Kidney glomerular epithelial cell (primary cell): Measurements from ENCODE around the gene SHROOM2.

Source experiments
- DNase-seq: peaks from one replicate; lab custom pipeline; 2025; lab: John Stamatoyannopoulos, UW

Gene SHROOM2

DNA sequence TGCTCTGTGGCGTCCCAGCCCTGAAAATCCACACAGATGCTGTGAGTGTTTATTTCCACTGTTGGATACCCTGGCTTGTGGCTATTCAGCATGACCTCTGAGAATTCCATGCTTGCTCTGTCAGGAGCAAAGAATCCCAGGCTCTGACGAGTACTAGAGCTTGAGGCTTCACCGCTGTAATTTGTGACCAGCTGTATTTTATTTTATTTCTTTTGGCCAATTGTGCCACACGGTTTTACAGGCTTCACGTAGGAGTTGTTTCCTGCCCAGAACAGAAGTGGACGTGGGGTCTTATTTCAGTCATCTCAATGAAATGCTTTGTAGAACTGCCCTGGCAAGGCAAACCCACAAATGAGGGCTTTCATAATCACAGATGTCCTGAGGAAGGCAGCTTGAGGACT, 111.5 kb downstream of the SHROOM2 start:
- DNase-seq = peak; percentile 33

DNA sequence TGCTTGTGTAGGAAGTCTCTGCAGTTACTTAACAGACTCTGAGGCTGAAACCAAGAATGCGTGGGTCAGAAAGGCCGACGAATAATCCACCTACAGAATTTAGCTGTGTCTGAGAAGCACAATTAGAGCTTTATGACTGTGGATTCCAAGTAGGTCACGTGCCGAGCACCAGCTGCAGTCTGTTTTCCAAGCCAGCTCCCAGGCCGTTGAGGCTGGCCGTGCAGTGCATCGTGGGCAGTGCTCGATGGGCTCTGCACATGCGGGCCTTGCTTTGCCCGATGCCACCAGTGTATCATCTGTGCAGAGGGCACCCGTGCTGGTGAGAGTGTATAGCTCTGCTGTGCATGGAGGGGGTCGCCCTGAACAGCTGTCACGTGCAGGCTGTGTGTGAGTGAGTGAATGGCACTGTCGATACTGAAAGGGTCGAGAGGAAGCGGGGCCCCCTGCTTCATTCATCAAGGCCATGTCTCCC, 113.4 kb downstream of the SHROOM2 start:
- DNase-seq = no peak

DNA sequence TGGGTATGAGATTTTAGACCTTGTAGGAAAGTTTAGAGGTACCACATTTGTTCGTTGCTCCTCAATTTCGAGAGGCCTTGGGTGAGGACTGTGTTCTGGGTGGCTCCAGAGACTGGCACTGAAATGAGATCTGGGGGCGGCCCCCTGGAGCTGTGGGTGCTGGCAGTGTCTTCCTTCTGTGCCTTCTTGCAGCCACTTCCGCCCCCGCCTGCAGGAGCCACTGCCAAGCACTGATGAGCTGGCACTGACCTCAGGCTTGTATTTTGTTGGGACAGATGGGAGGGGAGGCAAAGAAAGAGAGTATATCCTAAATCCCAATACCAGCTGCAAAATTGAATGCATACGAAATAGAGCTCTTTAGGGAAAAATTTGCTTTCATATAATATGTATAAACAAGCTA, 116.4 kb downstream of the SHROOM2 start:
- DNase-seq = no peak

DNA sequence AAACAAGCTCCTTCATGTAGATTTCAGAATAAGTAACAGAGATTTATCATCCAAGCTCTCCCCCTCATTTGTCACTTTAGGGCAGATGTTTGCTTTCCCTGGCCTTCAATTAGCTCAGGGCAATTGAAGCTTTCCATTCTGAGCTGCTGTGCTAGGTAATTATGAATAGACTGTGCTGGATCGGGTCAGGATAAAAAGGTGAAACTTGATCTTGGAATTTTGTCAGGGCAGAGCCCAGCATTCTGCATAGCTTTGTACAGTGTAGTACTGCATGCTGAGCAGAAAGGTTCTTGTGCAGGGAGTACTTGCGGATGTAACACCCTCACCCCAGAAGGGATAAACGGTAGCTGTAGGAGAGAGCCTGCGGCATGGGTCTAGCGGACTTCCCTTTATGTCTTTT, 116.9 kb downstream of the SHROOM2 start:
- DNase-seq = no peak

DNA sequence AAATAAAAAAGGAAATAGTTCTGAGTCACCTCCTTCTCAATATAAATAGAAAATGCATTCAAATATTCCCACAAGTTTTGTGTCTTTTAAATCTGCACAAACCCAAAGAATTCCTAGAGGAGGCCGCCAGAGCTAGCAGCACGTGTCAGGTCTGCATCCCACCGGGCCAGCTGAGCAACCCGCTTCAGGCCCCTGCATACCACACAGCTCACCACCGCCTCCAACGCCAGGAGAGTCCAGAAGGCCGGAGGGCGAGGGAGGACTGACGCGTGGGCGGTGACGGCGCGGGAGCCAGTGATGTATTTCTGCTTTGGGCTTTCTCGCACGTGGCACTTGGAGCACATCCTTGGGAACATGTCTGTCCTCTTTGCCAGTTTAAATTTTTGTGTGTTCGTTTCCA, 119.1 kb downstream of the SHROOM2 start:
- DNase-seq = no peak

DNA sequence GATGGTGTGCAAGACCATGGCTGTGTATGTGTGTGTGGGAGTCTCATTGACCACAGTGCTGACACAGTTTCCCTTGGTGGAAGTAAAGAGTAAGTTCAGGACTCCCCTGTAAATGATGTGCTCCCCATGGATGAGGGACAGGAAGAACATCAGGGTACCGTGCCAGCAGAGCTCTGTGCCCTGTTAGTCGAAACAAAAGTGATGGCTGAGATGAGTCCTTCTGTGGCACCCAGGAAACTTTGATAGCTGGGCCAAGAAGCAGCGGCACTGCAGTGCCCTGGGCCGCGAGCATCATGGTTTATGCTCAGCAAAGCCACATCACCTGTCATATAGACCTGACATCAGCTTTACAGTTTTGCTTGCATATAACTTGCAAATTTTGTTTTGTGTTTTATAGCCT, 119.5 kb downstream of the SHROOM2 start:
- DNase-seq = no peak

DNA sequence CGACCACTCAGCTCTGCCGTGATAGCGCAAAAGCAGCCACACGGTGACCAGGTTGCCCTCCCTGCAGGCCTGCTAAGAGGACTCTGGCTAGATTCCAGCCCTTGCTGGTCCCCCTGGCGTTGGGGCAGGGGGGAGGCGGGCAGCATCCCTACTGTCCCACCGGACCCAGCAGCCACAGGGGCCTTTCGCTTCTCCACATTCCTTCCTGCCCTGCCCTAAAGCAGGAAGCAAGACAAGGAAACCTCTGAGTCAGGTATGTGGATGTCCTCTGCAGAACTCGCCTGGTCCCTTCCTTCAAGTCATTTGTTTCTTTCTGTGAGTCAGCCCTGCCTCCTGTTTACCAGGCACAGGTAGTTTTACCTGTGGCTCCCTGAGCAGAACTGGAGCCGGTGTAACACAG, 120.7 kb downstream of the SHROOM2 start:
- no peak for DNase-seq

DNA sequence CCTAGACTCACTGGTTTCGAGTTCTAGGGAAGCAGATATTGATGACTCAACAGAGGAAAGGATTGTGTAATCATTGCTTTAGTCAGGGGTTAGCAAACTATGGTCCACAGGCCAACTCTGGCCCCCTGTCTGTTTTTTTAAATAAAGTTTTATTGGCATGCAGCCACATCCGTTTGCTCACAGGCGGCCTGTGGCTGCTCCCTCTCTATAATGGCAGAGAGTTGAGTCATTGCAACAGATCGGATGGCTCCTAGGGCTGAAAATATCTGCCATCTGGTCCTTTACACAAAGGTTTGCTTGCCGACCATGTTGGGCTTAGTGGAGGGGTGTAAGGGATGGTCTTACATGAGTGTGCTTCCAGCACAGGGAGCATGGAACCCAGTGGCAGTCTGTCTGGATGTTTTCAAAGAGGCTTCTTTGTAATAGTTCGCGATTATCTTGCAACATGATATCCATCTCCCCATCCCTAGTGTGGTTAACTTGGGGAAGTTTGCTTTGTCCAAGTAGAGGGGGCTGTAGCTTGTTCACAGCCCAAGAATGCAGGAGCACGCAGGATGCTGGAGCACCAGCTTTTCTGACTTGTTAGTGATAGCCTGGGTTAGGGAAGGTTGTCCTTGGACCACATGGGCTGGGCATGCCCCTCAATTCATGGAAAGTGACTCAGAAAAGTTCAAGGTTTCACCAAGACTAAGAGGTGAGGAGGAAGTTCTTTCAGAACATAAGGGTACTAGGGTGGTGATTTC, 121.6 kb downstream of the SHROOM2 start:
- DNase-seq = no peak

DNA sequence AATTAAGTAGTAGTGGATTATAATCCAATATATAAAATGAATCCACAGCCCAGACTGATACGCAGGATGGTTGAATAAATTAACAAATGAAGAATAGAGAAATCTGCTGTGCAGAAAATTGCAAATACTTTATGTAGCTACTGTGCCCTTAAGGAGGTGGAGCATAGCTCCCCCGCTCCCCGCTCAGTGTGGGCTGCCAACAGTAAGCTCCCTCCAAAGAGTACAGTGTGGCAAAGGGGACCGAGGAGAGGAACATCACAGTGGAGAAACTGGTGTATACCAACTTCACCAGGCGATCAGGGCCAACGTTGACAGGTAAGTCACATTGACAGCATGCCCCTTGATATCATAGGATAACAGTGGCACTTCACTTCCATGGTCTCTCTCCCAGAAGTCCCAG, 123.0 kb downstream of the SHROOM2 start:
- no peak for DNase-seq

DNA sequence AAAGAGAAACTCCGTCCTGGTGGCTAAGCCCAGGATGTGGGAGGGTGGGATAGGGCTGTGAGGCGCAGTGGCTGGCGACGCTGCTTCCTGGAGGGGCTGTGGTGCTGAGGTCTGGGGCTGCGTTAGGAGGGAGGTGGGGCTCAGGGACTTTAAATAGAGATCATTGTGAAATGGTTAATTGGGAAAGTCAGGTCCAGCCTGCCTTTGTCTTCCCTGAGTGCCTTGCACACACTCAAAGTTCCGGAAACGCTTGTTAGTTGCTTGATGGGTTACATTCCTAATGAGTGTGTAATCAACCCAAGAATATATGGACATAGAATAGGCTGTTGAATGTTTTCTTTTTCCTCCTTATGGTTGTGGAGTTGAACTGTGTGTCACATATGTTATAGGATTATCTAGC, 125.3 kb downstream of the SHROOM2 start:
- no peak for DNase-seq

DNA sequence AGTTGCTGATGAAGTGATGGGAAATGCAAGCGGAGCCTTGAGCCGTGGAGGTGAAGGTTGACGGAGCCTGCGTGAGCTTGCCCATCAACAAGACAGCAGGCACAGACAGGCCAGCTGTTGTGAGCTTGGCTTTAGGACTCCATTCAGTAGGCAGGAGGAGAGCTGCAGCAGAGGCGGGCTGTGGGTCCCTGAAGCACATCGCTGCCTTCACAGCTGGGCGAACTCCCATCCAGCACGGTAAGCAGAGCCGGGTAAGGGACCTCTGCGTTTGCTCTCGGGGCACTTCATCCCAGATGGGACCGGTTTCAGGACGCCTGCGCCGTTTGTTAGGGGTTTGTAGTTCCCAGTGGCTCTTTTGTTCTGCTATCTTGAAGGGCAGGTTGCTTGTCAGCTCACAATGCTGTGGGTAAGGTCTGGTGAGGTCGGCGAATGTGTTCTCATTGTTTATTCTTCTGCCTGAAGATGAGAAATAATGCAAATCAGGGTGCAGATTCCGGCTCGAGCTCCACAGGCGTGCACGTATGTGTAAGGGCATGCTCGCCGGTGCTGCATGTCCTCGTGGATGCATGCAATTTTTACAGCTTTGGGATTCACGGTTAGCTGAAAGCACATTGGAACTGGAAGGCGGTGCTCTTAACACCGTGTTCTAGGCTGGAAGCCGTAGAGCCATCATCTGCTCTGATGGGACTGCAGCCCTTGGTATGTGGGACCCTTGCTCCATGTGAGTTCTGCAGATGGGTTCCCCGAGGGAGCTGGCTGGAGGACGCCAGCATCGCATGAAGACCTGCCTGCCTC, 126.3 kb downstream of the SHROOM2 start:
- no peak for DNase-seq

DNA sequence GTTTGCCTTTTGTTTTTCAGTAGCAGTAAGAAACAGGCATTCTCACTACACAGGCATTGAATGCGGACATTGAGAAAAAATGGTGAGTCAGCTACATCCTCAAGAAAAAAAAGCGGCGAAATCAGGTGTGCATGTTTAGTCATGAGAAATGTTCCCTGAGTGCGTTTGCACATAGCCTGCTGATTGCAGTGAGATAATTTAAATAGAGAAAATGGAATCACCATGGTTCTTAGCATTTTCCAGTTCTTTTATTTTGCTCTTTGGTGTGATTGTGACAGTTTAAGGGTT, 126.9 kb downstream of the SHROOM2 start:
- no peak for DNase-seq

DNA sequence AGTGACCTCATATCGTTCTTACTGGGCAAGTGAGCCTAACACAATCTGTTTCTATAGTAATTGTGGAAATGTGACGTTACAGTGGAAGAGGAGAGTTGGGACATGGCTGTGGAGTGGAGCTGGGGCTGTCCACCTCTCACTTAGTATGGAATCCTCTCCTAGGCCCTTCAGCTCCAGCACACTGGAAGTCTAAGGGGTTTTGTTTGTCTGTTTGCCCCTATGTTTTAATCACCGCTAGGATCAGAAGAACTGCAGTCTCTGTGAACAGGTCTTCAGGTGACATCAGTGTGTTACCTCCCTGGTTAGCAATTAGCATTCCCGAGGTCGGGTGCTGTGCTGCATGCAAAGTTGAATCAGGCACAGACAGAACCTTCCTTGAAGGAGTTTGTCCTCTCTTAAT, 131.6 kb downstream of the SHROOM2 start:
- DNase-seq = no peak

DNA sequence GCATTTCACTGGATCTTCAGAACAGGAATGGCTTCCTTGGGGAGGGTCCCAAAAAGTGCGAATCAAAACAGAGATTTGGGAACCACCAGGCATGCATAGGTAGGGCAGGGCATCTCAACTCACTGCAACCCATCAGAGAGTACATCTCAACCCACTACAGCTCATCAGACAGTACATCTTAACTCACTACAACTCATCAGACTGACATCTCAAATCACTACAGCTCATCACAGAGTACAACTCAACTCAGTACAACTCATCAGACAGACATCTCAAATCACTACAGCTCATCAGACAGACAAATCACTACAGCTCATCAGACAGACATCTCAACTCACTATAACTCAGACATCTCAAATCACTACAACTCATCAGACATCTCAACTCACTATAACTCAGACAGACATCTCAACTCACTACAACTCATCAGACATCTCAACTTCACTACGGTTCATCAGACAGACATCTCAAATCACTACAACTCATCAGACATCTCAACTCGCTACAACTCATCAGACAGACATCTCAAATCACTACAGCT, 133.5 kb downstream of the SHROOM2 start:
- DNase-seq = no peak

DNA sequence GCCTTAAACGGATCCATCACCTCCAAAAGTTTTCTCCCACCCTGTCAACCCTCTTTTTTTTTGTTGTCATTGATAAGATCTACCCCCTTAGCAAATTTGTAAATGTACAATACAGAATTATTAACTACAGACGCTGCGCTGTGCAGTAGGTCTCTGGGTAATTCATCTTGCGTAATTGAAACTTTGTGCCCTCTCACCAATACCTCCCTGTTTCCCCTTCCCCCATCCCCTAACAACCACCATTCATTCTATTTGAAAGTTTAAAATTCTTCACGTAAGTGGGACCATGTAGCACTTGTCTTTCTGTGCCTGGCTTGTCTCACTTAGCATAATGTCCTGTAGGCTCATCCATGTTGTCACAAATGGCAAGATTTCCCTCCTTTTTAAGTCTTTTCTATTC, 135.2 kb downstream of the SHROOM2 start:
- no peak for DNase-seq

DNA sequence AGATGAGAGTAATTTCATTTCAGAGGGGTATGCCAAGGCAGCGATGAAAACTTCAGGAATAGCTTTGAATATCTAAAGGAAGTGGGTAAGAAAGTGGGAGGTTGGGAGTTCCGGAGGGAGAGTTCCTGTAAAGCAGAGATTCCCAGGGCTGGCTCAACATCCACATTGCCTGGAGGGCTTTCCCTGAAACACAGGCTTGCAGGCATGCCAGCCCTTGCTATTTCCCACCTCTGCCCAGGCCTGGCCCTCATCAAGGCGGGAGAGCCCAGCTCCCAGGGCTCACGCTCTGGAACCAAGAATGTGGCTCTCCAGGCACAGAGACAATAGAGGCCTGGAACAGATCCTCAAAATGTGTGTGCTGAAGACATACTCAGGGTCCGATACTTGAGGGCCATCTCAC, 137.1 kb downstream of the SHROOM2 start:
- no peak for DNase-seq

DNA sequence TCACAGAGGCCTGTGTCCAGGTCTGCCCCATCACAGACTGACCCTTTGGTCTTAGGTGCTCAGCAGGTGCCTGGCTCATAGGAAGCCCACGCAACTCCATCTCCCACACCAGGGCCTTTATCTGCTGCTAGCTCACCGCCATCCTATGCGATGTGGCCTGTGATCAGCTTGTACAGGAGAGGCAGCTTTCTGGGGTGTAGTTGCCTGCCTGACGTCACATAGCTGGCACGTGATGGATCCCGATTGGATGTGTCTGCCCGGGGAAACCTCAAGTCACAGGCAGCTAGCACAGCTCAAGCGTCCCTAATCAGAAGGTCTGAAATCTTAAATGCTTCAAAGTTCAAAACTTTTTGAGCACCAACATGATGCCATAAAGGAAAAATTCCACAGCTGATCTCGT, 139.8 kb downstream of the SHROOM2 start:
- no peak for DNase-seq

DNA sequence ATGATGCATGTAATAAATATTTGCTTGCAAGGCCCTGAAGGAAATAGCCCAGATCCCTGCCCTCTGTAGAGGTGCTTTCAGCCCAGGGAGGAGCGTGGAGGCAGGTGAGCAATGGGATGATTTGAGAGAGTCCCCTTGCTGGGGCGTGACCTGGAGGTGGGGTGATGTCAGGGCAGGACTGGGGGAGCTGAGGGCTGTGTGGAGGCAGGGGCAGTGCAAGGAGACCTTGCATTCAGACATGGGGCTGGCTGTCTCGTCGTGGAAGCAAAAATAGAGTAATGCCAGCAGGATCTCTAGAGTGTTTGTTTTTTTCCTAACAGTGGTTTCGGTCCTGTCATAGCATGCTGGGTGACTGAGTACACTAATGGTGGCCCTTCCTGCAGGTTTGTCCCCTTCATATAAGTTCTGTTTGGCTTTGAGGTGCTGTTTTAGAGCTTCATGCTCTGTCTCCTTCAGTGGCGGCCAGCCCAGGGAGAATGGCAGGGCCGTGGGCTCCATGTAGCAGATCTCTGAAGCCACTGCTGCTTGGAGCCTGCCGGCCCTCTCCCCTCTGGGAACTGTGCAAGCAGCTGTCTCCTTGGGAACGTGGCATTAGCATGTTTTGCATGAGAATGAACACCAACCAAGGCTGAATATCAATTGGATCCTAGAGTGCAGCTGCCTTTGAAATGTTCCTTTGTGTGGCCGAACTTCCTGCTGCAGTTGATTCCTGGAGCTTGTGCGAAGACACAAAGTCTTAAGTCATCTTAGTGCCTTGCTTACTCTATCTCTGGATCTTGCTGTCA, 141.7 kb downstream of the SHROOM2 start:
- DNase-seq = no peak

DNA sequence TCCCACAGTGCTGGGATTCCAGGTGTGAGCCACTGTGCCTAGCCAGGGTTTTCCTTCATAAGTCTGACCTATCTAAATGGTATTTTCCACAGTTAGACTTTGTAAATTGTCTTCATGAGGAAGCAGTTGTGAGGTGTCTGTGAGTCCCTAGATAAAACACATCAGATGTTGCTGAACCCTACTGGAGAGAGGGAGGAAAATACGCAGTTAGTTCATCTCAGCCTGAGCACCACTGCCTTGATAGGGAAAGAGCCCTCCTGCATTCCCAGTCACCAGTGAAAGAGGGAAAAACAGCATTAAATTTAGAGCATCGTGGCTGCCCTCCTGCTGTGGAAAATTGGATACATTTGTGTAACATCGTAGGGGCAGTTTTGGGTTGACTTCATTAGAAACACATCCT, 149.2 kb downstream of the SHROOM2 start:
- DNase-seq = no peak

DNA sequence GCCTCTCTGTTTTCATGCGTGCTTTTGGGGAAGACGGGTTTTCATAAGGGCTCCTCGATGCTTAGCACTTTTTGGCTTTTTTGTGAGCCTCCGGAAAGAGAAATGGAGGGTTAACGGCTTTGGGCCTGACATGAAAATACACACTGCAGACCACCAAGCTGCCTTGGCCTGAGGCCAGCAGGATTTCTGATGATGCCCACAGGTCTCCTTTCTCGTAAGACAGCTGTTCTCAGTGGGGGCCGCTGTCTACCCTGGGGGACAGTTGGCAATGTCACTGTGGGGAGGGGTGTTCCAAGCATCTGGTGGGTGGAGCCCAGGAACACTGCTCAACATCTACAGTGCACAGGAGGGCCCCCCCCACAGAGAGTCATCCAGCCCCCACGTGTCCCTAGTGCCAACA, 151.5 kb downstream of the SHROOM2 start:
- DNase-seq = no peak

DNA sequence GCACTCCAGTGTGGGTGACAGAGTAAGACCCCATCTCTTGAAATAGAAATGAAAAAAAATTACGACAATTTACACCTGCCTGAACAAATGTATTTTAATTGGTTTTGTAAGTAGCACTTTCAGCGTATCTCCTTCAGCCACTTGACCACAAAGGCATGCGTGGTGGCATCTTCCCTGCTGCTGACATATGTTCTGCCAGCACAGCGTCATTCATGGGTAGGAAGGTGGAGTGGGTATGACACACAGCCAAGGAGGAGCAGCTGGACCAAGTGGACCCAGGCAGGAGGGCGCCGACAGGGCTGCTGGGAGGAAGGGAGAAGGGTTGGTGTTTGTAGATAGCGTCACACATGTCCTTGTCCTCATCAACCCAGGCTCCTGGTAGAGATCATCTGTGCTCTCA, 152.3 kb downstream of the SHROOM2 start:
- DNase-seq = no peak

DNA sequence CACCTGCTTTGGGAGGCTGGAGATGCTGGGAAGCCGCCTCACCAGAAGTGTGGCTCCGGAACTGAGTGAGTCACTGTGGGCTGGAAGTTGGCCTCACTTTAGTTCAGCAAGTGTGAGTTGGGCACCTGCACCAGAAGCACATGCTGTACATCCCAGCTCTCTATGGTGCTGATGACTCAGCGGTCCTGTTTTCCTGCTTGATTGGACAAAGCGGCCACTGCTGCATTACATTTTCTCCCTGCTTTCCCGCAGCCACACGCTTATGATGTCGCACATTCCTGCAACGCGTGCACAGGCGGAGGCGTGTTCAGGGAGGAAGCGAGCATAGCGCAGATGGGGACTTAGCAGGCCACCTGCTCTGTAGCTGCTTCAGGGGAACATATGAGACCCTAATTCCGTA, 154.2 kb downstream of the SHROOM2 start:
- peak; percentile 0 for DNase-seq

DNA sequence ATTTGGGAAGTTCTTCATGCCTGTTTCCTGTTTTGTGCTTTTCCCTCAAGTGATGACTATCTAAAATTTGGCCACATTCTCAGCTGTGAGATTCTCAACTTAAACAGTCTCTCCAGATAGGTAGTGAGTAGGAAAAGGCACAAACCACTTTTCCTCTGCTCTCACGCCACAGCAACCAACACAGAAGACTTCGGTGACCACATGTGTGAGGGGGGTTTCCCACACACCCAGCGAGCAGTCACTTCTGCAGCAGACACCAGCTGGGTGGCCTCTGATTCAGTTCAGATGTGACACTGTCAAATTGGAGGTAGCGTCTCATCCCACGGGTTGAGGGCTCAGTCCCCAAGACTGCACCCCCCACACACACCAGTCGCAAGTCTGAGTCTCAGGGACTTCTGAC, 155.9 kb downstream of the SHROOM2 start:
- DNase-seq = no peak
